ENCODE data around the gene WDFY4.

- TF ChIP-seq, protein P1, sequence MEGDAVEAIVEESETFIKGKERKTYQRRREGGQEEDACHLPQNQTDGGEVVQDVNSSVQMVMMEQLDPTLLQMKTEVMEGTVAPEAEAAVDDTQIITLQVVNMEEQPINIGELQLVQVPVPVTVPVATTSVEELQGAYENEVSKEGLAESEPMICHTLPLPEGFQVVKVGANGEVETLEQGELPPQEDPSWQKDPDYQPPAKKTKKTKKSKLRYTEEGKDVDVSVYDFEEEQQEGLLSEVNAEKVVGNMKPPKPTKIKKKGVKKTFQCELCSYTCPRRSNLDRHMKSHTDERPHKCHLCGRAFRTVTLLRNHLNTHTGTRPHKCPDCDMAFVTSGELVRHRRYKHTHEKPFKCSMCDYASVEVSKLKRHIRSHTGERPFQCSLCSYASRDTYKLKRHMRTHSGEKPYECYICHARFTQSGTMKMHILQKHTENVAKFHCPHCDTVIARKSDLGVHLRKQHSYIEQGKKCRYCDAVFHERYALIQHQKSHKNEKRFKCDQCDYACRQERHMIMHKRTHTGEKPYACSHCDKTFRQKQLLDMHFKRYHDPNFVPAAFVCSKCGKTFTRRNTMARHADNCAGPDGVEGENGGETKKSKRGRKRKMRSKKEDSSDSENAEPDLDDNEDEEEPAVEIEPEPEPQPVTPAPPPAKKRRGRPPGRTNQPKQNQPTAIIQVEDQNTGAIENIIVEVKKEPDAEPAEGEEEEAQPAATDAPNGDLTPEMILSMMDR (IDR thresholded peaks at IDR 0.05) = no peak
- no peak for TF ChIP-seq POLR2A (IDR thresholded peaks at IDR 0.05)
These were observed 7.3 kb downstream of the WDFY4 start for GRCh38 chr10:48691812-48692528.
